ENCODE results near the gene NELL1. TPM values are rescaled to one million over a fixed set of nuclear protein-coding genes. Genes with fewer than 3 reads are reported as not detected.

NELL1 gene
- total RNA-seq, 1 experiment from 2014 or later = 0.22 TPM

GRCh38 chr11:21485426-21485825 lies 816.0 kb downstream of the NELL1 start:
- Histone ChIP-seq H2BK120ac (ENCODE audit: low read depth, low read length, poor library complexity, severe bottlenecking) (no peak overlapping the region), H3K23me2 (ENCODE audit: insufficient read length, low read depth, low read length, poor library complexity, severe bottlenecking) (no peaks in the 10 kb centered on the region), H3K79me2 (ENCODE audit: insufficient read depth, low read length) (no peaks in the 10 kb centered on the region), H3K9me3 (ENCODE audit: control insufficient read depth, low read depth, low read length) (no peaks in the 10 kb centered on the region), H2BK15ac (ENCODE audit: low read depth, low read length) (no peak overlapping the region), H4K91ac (ENCODE audit: insufficient read length, low read depth, low read length) (no peak overlapping the region), H3K18ac (ENCODE audit: insufficient read length, low read depth, low read length) (no peak overlapping the region), H2AFZ (ENCODE audit: low read length) (no peak overlapping the region), H4K20me1 (ENCODE audit: control insufficient read depth, insufficient read depth, insufficient read length) (no peaks in the 10 kb centered on the region), H3K4ac (ENCODE audit: low read depth, low read length) (no peak overlapping the region), H2BK12ac (ENCODE audit: insufficient read length, low read depth, low read length) (no peak overlapping the region), H3T11ph (ENCODE audit: low read length) (no peak overlapping the region), H3K23ac (ENCODE audit: insufficient read length, low read depth, low read length) (no peak overlapping the region), H2AK5ac (ENCODE audit: insufficient read length, low read length) (no peak overlapping the region), H3K14ac (ENCODE audit: insufficient read depth, low read length) (no peak overlapping the region), H3K79me1 (ENCODE audit: insufficient read depth, low read depth, low read length, poor library complexity, severe bottlenecking) (no peaks in the 10 kb centered on the region), H2BK20ac (ENCODE audit: low read depth, low read length, poor library complexity, severe bottlenecking) (no peak overlapping the region), H3K27ac (ENCODE audit: insufficient read length, low read depth, low read length) (no peak overlapping the region), H3K27me3 (ENCODE audit: insufficient read depth, low read length) (no peaks in the 10 kb centered on the region), H3K4me2 (ENCODE audit: insufficient read depth, insufficient read length, low read length) (no peak overlapping the region), H4K8ac (replicated peaks; ENCODE audit: insufficient read length, low read depth, low read length) (no peak overlapping the region), H2BK5ac (ENCODE audit: insufficient read length, low read length) (no peak overlapping the region), H3K56ac (ENCODE audit: insufficient read length, low read depth, low read length) (no peak overlapping the region), H3K9ac (ENCODE audit: extremely low read depth, insufficient read length, low read length) (no peak overlapping the region), H3K4me1 (ENCODE audit: insufficient read depth, low read length) (no peaks in the 10 kb centered on the region), H4K5ac (ENCODE audit: insufficient read length, low read depth, low read length) (no peak overlapping the region)
- DNase-seq = no peak
- Mint-ChIP-seq H3K27ac (0 out of 7 replicates have a peak overlapping the region, but pooled peaks of 1 of the 3 experiments have one; percentile 31), H3K9me3 (no peaks in the 10 kb centered on the region; a peak in 1 of 5 replicates), H3K36me3 (ENCODE audit: insufficient read depth in 1 of 3, low read depth in 3 of 3) (no peaks in the 10 kb centered on the region; a peak in 2 of 7 replicates), H3K4me1 (no peaks in the 10 kb centered on the region), H3K4me3 (no peak overlapping the region), H3K27me3 (ENCODE audit: low read depth) (no peaks in the 10 kb centered on the region)
- no CpG with 5 or more reads among the region's 5 CpGs for WGBS (ENCODE audit: extremely low coverage, insufficient read length, low lambda C conversion rate)
- TF ChIP-seq CTCF (conservative IDR thresholded peaks at IDR 0.05) = no peak

All from H9 (cell line).